ENCODE results near the gene TIGAR. TPM values are rescaled to one million over a fixed set of nuclear protein-coding genes. Genes with fewer than 3 reads are reported as not detected.

The TIGAR gene
- 1 to 10 TPM; 5.3 to 9.3 (median 7.4) TPM for polyA plus RNA-seq (ENCODE audit: insufficient read length in 10 of 10)
- long read RNA-seq, donor 1, partial matches to known transcripts = 0 of 3 reads
- long read RNA-seq, donor 1, other reads (novel, unspliced or antisense) = 0 of 3 reads
- long read RNA-seq, donor 2, partial matches to known transcripts = 0 of 3 reads
- long read RNA-seq, donor 2, other reads (novel, unspliced or antisense) = 0 of 3 reads
- long read RNA-seq, donor 3 = 0 reads
- long read RNA-seq, donor 4, partial matches to known transcripts = 0 of 1 reads
- long read RNA-seq, donor 4, other reads (novel, unspliced or antisense) = 0 of 1 reads
- long read RNA-seq, donor 5, partial matches to known transcripts = 0 of 4 reads
- long read RNA-seq, donor 5, other reads (novel, unspliced or antisense) = 0 of 4 reads
- long read RNA-seq, donor 6, partial matches to known transcripts = 0 of 4 reads
- long read RNA-seq, donor 6, other reads (novel, unspliced or antisense) = 0 of 4 reads
- long read RNA-seq, donor 7, partial matches to known transcripts = 0 of 3 reads
- long read RNA-seq, donor 7, other reads (novel, unspliced or antisense) = 0 of 3 reads
- long read RNA-seq, donor 8, partial matches to known transcripts = 0 of 1 reads
- long read RNA-seq, donor 8, other reads (novel, unspliced or antisense) = 0 of 1 reads
- long read RNA-seq, donor 9 = 0 reads

DNA sequence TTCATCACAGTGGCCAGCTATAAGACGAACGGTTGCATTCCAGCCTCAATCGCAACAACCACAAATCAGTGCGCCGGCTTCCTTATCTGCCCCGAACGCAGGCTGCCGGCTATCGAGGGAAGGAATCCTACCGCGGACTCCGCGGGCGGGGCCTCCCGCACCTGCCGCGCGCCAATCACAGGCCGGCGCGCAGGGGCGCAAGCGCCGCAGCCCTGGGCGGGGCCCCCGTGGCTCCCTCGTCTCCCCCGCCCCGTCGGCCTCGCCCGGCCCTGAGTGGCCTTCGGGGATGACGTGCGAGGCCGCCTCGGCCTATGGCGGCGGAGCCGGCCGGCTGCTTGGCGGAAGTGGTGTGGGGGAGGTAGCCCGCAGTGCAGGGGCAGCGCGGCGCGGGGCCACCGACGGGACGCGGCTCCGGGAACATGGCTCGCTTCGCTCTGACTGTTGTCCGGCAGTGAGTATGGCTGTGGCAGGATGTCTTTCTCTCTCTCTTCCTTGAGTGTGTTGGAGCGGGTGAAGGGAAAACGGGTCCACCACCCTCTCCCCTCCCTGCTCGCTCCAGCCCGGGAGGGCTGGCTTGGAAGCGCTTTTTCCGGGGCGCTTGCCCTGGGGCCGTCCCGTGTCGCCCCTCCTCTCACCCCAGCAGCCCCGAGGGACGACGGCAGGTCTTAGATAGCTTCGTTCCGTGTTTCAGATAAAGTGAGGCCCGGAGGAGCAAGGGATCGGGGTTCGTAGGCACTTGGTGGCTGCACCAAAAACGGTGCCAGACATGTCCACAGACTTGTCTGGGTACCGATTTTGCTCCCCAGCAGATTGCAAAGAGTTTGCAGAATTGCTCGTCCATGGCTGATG lies at the start of gene TIGAR:
Gene TIGAR, plus strand, starts transcription at position 361 of the 849 bp plus-strand sequence. Its CDS starts 59 bp downstream, at position 420.
- DNase-seq = peak; percentile 95 to 97 (median 96)

DNA sequence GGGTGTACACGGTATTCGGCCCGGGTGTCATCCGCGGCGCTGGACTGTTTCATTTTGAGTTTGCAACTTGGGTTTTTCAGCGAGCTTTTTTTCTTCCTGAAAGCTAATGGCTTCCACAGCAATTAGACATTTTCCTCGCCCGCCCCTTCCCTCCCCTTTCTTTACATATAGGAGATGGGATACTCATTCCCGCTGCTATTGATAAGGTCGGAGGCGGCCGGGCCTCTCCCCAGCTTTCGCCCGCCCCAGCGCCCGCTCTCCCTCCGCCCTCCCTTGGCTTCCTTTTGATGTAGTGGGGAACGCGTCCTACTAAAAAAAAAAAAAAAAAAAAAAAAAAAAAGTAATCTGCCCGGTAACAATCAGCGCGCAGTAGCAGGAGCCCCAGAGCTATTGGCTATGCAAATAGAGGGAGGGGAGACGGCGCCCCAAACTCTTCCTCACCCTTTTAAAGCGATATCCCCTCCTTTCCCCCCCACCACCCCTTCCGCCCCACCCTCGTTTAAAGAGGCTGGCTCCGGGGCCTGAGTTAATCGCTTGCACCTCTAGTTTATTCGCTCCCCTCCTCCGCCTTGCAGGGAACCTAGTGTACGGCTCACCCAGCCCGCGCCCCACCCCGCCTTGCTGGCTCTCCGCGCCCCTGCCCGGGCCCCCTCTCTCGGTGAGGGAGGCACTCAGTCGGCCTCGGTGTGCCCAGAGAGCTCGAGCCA lies 49.1 kb upstream of the TIGAR start:
- peak; percentile 80 to 95 (median 88) for DNase-seq

GRCh38 chr12:4272424-4273272 lies 48.4 kb upstream of the TIGAR start:
- peak in 2 of 3 donors; percentile 77 to 94 for DNase-seq

GRCh38 chr12:4273273-4273651 lies 47.8 kb upstream of the TIGAR start:
- no peak for DNase-seq

DNA sequence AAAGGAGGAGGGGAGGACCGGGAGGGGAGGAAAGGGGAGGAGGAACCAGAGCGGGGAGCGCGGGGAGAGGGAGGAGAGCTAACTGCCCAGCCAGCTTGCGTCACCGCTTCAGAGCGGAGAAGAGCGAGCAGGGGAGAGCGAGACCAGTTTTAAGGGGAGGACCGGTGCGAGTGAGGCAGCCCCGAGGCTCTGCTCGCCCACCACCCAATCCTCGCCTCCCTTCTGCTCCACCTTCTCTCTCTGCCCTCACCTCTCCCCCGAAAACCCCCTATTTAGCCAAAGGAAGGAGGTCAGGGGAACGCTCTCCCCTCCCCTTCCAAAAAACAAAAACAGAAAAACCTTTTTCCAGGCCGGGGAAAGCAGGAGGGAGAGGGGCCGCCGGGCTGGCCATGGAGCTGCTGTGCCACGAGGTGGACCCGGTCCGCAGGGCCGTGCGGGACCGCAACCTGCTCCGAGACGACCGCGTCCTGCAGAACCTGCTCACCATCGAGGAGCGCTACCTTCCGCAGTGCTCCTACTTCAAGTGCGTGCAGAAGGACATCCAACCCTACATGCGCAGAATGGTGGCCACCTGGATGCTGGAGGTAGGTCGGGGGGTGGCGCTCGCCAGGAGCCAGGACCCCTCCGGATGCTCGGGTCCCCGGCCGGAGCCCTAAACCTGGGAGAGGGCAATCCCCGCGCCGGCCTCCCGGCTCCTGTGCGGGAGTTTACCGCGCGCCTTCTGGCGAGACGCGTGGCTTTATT lies 47.2 kb upstream of the TIGAR start, which contains the start of gene CCND2:
Gene CCND2, plus strand, starts transcription at position 111 of the 744 bp plus-strand sequence. Its CDS starts 279 bp downstream, at position 390.
- DNase-seq = peak; percentile 90 to 98 (median 97)

DNA sequence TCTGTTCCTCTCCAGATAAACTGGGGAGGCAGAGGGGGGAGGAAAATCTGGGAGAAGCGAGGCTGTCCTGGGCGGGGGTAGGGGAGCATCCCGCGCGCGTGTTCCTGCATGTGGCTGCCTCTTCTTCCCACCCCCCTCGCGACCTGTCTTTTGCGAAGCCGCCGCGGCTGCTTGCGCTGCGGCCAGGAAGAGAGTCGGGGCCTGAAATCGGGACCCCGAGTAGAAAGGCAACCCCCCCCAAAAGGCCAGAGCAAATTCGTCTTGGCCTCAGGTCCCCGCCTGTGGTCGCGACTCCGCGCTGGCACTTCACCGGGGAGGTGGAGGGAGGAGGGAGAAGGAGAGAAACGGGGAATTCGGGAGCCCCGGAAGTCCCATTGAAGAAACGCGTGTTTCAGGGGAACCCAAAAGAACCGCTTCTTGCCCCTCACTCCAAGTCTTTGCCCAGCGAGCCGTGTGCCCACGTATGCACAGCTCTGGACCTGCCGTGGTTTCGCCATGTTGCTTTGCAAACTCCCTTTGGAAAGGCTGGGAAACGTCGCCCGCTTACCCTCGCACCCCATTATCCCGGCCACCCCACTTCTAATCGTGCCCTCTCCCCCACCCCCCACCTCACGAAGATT lies 46.5 kb upstream of the TIGAR start:
- peak in 2 of 3 donors; percentile 53 to 82 for DNase-seq

DNA sequence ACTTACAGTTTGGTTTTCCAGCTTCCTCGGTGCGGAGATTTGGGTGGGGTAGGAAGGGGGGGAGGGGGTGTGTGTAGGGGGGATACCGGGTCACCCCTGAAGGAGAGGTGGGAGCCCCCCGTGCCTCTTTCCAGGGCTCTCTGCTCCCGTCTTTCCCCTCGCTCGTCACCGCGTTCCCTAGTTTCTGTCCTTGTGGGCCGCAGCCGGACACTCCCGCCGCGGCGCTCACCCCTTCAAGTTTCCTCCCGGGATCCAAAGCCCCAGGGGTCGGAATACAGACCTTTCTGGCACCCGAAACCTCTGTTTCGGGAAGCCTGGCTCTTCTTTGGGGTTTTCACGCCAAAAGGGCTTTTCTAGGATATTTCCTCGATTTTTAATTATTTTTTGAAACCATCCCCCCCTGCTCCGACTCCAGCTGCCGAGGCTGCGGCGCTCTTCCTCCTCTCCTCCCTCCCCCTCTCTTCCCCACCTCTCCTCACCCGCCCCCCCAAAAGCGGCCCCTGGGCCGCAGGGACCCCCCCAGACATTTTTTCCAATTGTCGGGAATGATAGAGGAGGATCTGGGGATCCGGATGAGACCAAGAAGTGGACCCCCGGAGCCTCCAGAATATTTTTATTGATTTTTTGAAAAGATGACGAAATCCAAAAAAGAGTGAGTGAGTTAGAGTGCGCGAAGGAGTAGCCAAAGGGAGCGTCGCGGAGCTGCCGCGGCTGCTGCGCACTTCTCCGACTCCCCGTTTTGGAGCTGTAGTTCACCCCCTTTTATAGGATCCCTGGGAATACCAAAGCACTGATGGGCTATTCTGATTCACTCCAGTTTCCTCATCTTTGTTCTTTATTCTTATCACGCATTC lies 45.8 kb upstream of the TIGAR start:
- peak in 2 of 3 donors; percentile 68 to 87 for DNase-seq

DNA sequence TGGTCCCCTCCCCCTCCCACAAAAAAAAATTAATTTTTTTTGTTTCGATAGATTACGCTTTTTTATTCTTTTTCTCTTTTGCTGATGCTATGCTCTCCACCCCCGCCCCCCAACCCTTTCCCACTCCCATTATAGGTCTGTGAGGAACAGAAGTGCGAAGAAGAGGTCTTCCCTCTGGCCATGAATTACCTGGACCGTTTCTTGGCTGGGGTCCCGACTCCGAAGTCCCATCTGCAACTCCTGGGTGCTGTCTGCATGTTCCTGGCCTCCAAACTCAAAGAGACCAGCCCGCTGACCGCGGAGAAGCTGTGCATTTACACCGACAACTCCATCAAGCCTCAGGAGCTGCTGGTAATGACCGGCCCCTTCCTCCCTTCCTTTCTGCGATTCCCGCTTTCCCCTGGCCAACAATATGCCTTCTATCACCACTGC lies 45.1 kb upstream of the TIGAR start:
- peak in 2 of 3 donors; percentile 44 to 75 for DNase-seq

DNA sequence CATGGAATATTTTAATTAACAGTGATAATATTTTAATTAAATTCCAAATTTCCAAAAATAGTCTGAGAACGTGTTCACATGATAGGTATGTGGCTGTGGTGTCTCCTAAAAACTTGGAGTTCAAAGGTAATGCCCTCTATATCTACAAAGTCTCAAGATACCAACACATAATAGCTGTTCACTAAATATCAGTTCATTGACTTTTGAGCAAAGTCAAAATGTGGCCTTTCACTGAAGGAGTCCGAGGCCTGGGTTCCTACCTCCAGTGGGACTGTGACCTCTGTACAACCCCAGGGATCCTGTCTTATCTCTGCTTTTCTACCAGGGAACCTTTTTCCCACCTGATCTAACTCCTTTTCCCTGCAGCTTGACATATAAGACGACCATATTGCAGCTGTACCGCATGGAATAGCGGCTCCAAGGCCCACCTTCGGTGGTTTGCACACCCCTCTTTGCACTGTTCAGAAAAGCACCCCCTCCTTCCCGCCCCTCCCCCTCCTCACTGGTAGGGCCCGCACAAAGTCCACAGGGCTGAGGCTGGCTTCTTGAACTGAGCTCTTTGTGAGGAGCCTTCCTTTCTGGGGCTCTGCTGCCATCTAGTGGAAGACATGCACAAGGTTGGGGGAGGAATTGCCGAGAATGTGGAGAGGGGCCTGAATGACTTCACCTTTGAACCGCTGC lies 44.3 kb upstream of the TIGAR start:
- peak; percentile 94 to 97 (median 96) for DNase-seq

- no peak for DNase-seq
These were observed 43.8 kb upstream of the TIGAR start for GRCh38 chr12:4277205-4277543.

DNA sequence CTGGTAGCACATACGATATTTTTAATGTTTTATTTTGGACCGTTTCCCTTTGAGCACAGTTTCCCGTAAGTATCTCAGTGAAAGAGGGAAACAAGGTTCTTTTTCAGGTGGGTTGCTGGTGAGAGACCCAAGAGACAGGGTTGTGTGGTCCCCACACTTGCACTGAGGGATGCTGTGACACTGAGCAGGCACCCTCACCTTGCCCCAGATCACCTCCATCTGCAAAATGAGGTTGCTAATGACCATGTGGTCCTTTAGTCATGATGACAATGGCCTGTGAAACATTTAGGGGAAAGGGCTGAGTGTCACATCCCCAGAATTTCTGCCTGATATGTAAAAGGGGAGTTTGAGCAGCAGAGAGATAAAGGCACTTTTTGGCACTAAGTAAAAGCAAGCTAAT lies 43.2 kb upstream of the TIGAR start:
- no peak for DNase-seq

GRCh38 chr12:4278329-4279197 lies 42.5 kb upstream of the TIGAR start:
- peak in 2 of 3 donors; percentile 44 to 65 for DNase-seq

- DNase-seq = no peak
These were observed 41.8 kb upstream of the TIGAR start for GRCh38 chr12:4279198-4279690.

- DNase-seq = peak in 2 of 3 donors; percentile 42 to 67
These were observed 40.5 kb upstream of the TIGAR start for GRCh38 chr12:4280351-4281163.

GRCh38 chr12:4281173-4281654 lies 39.8 kb upstream of the TIGAR start:
- no peak for DNase-seq

All from muscle of back (tissue), 13 donors.